Liver (tissue), 9 donors: Measurements from ENCODE around the gene ANKRD1. TPM values are rescaled to one million over a fixed set of nuclear protein-coding genes. Genes with fewer than 3 reads are reported as not detected.

Source experiments
- DNase-seq: peaks from one replicate; pipeline ENCODE4 v3.0.0-alpha.2; 2017; ENCODE audit warnings: low spot score
- H3K27ac ChIP-seq, 2 donors: one replicate each; pipeline ENCODE4 v1.7.0; 2013; ENCODE audit warnings: inconsistent platforms in 2 of 2, low read length in 2 of 2, control low read depth in 1 of 2, low read depth in 1 of 2, mild to moderate bottlenecking in 1 of 2
- H3K27me3 ChIP-seq, 4 donors: one replicate each; pipeline versions ENCODE4 v1.6.1 to v1.7.0; 2013; ENCODE audit warnings: low read length in 3 of 4, inconsistent platforms in 1 of 4, mild to moderate bottlenecking in 1 of 4, moderate library complexity in 1 of 4; ENCODE audit not compliant: control insufficient read depth in 4 of 4, insufficient read depth in 4 of 4
- H3K36me3 ChIP-seq, 4 donors: one replicate each; pipeline versions ENCODE4 v1.6.1 to v1.7.0; 2013; ENCODE audit warnings: low read length in 3 of 4, mild to moderate bottlenecking in 3 of 4, low read depth in 1 of 4, moderate library complexity in 1 of 4; ENCODE audit not compliant: control insufficient read depth in 4 of 4, insufficient read depth in 3 of 4
- H3K4me1 ChIP-seq, 4 donors: one replicate each; pipeline versions ENCODE4 v1.6.1 to v1.7.0; 2013; ENCODE audit warnings: low read length in 3 of 4, mild to moderate bottlenecking in 3 of 4, moderate library complexity in 1 of 4; ENCODE audit not compliant: control insufficient read depth in 4 of 4, insufficient read depth in 4 of 4
- H3K4me3 ChIP-seq, 3 donors: one replicate each; pipeline versions ENCODE4 v1.6.1 to v1.7.0; 2013; ENCODE audit warnings: low read length in 3 of 3, control low read depth in 1 of 3, low read depth in 1 of 3, mild to moderate bottlenecking in 1 of 3
- H3K9ac ChIP-seq, 2 donors: one replicate each; pipeline ENCODE4 v1.7.0; 2013; ENCODE audit warnings: low read length in 2 of 2, mild to moderate bottlenecking in 2 of 2, moderate library complexity in 2 of 2, control low read depth in 1 of 2, low read depth in 1 of 2
- H3K9me3 ChIP-seq, 4 donors: one replicate each; pipeline versions ENCODE4 v1.6.1 to v1.7.0; 2013; ENCODE audit warnings: low read length in 3 of 4; ENCODE audit not compliant: control insufficient read depth in 4 of 4
- CTCF ChIP-seq: fragments of 150-350 bp; IDR thresholded peaks from 2 replicates; pipeline ENCODE4 v1.5.1; 2017; ENCODE audit warnings: improper control_type of control experiment, low read depth, low read length; ENCODE audit not compliant: missing input control
- EGR1 ChIP-seq, 2 donors: IDR thresholded peaks; 2 replicates each; pipeline ENCODE4 v1.6.1; 2016 to 2018; ENCODE audit warnings: antibody characterized with exemption in 2 of 2, low read depth in 2 of 2
- FOXA1 ChIP-seq: IDR thresholded peaks from 2 replicates; pipeline ENCODE4 v1.6.1; 2016; ENCODE audit warnings: antibody characterized with exemption
- FOXA2 ChIP-seq: IDR thresholded peaks from 2 replicates; pipeline ENCODE4 v1.6.1; 2016; ENCODE audit warnings: antibody characterized with exemption
- GABPA ChIP-seq, 2 donors: IDR thresholded peaks in 1 of 2; conservative IDR thresholded peaks in 1 of 2; 2 replicates each; pipeline ENCODE4 v1.6.1; 2016; ENCODE audit warnings: antibody characterized with exemption in 2 of 2, mild to moderate bottlenecking in 1 of 2, moderate library complexity in 1 of 2
- HNF4A ChIP-seq, 2 donors: conservative IDR thresholded peaks; 2 replicates each; pipeline ENCODE4 v1.6.1; 2016; ENCODE audit warnings: antibody characterized with exemption in 2 of 2, mild to moderate bottlenecking in 2 of 2
- HNF4G ChIP-seq: IDR thresholded peaks from 2 replicates; pipeline ENCODE4 v1.6.1; 2016; ENCODE audit warnings: antibody characterized with exemption
- JUND ChIP-seq, 2 donors: IDR thresholded peaks; 2 replicates each; pipeline ENCODE4 v1.6.1; 2016; ENCODE audit warnings: antibody characterized with exemption in 2 of 2
- MAX ChIP-seq: IDR thresholded peaks from 2 replicates; pipeline ENCODE4 v1.6.1; 2016; ENCODE audit warnings: antibody characterized with exemption
- NR2F2 ChIP-seq: IDR thresholded peaks from 2 replicates; pipeline ENCODE4 v1.6.1; 2016; ENCODE audit warnings: antibody characterized with exemption
- RAD21 ChIP-seq, 2 donors: IDR thresholded peaks; 2 replicates each; pipeline ENCODE4 v1.6.1; 2016; ENCODE audit warnings: antibody characterized with exemption in 2 of 2, mild to moderate bottlenecking in 2 of 2
- RXRA ChIP-seq, 2 donors: IDR thresholded peaks; 2 replicates each; pipeline ENCODE4 v1.6.1; 2017 to 2018; ENCODE audit warnings: antibody characterized with exemption in 2 of 2, mild to moderate bottlenecking in 1 of 2
- SP1 ChIP-seq: IDR thresholded peaks from 2 replicates; pipeline ENCODE4 v1.6.1; 2018; ENCODE audit warnings: antibody characterized with exemption, mild to moderate bottlenecking
- TAF1 ChIP-seq: conservative IDR thresholded peaks from 2 replicates; pipeline ENCODE4 v1.6.1; 2016; ENCODE audit warnings: antibody characterized with exemption, mild to moderate bottlenecking
- YY1 ChIP-seq: IDR thresholded peaks from 2 replicates; pipeline ENCODE4 v1.6.1; 2016; ENCODE audit warnings: antibody characterized with exemption, mild to moderate bottlenecking
- ZBTB33 ChIP-seq: IDR thresholded peaks from 2 replicates; pipeline ENCODE4 v1.6.1; 2016; ENCODE audit warnings: antibody characterized with exemption
- whole genome bisulfite sequencing: extraction: QIAGEN DNeasy Blood & Tissue Kit; methylation state at CpG from one replicate; pipeline ENCODE4 v1.1.7; 2013; 5-methylcytosine and 5-hydroxymethylcytosine counted together
- polyA plus RNA-seq, 2 donors: library from polyadenylated mRNA; stranded (reverse) in 1 of 2; unstranded in 1 of 2; fragments of 200-250 nt in 1 of 2; fragments of >200 nt in 1 of 2; fragmentation: Nextera tagmentation in 1 of 2; extraction: Ambion mirVana in 1 of 2; gene quantifications; one replicate each; pipeline versions ENCODE4 v1.2.1 to v1.2.3, GENCODE V29; 2013 to 2015
- total RNA-seq, 2 donors: library from RNA; depleted of rRNA; stranded (reverse); fragments of >200 nt; gene quantifications; one replicate each; pipeline ENCODE4 v1.2.3, GENCODE V29; 2014
- TF ChIP-seq, protein P1 (sequence below): IDR thresholded peaks from 2 replicates; pipeline ENCODE4 v1.6.1; 2016; ENCODE audit warnings: antibody characterized with exemption, mild to moderate bottlenecking
- TF ChIP-seq, protein P2 (sequence below): IDR thresholded peaks from 2 replicates; pipeline ENCODE4 v1.6.1; 2016; ENCODE audit warnings: antibody characterized with exemption
- donor health status: healthy.
- donor health status: healthy.
- donor health status: healthy.
- donor health status: healthy.
- donor health status: healthy.

The ANKRD1 gene
- total and polyA plus RNA-seq, 4 donors: 0.16 to 0.25 TPM; not detected in 2

DNA sequence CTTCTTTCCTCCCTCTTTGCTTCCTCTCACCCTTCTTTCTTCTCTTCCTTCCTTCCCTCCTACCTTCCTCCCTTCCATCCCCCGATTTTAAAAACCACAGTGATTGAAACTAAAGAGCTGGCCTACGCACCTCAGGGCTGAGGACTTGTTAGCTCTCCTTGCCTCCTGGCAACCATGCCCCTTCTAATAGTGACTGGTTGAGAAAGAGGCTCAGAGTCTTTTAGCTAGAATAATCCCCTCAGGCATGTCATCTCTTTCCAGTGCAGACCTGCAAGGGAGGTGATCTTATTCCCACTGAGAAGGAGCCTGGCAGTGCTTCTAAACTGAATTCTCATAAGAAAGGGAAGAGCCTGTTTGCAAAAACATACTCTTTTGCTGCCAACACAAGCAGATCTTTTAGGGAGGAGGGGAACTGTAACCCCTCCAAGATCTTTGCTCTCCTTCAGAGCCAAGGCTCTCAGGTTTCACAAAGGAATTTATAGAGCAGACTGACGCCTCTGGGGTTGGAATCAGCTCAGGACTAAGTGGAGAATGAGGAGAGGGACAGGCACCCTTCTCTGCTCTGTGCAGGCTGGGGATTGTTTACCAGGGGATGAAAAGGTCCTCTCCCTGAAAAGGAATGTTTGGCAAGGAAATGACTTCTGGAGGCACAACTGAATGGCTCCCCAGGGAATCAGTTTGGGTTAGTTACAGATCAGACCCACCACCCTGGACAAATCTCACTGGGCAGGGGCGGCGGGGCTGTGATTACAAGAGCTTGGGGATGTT lies 9.4 kb upstream of the ANKRD1 start:
- H3K4me1 ChIP-seq: peaks cover 0 to 3% (median 0%) of the 10 kb centered on the region in 4 donors
- no peaks in the 10 kb centered on the region for H3K27me3 ChIP-seq
- no peaks in the 10 kb centered on the region for H3K9me3 ChIP-seq
- DNase-seq: no peak
- H3K9ac ChIP-seq: no peak overlapping the region
- H3K4me3 ChIP-seq: no peak overlapping the region
- 65% methylated on average over 5 of the region's 5 CpGs for WGBS
- TF ChIP-seq RXRA (IDR thresholded peaks at IDR 0.05) (no peak), HNF4A (conservative IDR thresholded peaks at IDR 0.05) (no peak), NR2F2 (no peak), TAF1 (no peak), EGR1 (IDR thresholded peaks at IDR 0.05; ENCODE audit: low read depth in 2 of 2) (no peak), CTCF (no peak), HNF4G (no peak), ZBTB33 (no peak), JUND (IDR thresholded peaks at IDR 0.05) (no peak), RAD21 (IDR thresholded peaks at IDR 0.05) (no peak), FOXA2 (no peak), YY1 (no peak), GABPA (IDR thresholded peaks at IDR 0.05 in 1 of 2, conservative IDR thresholded peaks at IDR 0.05 in 1 of 2) (no peak), SP1 (no peak), MAX (no peak), FOXA1 (no peak)
- TF ChIP-seq, protein P1, sequence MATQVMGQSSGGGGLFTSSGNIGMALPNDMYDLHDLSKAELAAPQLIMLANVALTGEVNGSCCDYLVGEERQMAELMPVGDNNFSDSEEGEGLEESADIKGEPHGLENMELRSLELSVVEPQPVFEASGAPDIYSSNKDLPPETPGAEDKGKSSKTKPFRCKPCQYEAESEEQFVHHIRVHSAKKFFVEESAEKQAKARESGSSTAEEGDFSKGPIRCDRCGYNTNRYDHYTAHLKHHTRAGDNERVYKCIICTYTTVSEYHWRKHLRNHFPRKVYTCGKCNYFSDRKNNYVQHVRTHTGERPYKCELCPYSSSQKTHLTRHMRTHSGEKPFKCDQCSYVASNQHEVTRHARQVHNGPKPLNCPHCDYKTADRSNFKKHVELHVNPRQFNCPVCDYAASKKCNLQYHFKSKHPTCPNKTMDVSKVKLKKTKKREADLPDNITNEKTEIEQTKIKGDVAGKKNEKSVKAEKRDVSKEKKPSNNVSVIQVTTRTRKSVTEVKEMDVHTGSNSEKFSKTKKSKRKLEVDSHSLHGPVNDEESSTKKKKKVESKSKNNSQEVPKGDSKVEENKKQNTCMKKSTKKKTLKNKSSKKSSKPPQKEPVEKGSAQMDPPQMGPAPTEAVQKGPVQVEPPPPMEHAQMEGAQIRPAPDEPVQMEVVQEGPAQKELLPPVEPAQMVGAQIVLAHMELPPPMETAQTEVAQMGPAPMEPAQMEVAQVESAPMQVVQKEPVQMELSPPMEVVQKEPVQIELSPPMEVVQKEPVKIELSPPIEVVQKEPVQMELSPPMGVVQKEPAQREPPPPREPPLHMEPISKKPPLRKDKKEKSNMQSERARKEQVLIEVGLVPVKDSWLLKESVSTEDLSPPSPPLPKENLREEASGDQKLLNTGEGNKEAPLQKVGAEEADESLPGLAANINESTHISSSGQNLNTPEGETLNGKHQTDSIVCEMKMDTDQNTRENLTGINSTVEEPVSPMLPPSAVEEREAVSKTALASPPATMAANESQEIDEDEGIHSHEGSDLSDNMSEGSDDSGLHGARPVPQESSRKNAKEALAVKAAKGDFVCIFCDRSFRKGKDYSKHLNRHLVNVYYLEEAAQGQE: no peak
- TF ChIP-seq, protein P2, sequence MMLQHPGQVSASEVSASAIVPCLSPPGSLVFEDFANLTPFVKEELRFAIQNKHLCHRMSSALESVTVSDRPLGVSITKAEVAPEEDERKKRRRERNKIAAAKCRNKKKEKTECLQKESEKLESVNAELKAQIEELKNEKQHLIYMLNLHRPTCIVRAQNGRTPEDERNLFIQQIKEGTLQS: no peak
- H3K36me3 ChIP-seq: no peaks in the 10 kb centered on the region
- H3K27ac ChIP-seq: peak overlapping the region in 1 of 2 donors; percentile 50
